GM20431 (cell line): Measurements from ENCODE around the gene BUB1B.

Experiments used
- in situ Hi-C: fragments of 300-500 bp; cut with MseI, MboI; formaldehyde crosslinking; loops from one replicate; pipeline ENCODE4 v1.15.0; 2020; ENCODE audit warnings: low sequenced_read_pairs; ENCODE audit not compliant: unreplicated experiment

BUB1B gene

DNA sequence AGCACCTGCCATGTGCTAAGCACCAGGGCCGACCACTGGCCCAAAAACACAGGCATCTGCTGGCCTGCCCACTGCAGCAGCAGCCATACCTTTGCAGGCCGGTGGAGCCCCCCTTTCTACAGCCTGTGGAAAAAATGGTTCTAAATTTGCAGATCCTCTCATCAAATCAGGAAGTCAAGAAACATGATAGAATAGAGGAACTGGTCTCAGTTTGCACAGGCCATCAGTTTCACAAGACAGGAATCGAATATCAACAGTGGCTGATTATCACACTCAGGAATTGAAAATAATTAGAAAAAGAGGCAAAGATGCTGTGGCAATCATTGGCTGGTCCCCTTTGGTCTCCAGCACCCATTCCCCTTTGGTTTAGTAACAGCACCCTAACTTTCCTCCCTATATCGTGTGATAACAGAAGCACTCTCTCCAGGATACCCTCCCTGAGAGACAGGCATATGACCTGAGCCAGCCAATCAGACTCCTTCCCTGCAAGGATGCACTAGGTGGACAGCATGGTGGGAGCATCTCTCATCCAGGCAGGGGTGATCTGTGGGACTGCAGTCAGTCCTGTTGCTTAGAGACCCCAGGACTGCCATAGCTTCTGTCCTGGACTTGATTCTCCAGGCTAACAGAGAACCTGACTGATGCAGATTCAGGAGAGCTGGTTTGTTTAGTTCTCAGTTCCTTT, 74.5 kb downstream of the BUB1B start:
- in situ Hi-C loops, result no loop called here

DNA sequence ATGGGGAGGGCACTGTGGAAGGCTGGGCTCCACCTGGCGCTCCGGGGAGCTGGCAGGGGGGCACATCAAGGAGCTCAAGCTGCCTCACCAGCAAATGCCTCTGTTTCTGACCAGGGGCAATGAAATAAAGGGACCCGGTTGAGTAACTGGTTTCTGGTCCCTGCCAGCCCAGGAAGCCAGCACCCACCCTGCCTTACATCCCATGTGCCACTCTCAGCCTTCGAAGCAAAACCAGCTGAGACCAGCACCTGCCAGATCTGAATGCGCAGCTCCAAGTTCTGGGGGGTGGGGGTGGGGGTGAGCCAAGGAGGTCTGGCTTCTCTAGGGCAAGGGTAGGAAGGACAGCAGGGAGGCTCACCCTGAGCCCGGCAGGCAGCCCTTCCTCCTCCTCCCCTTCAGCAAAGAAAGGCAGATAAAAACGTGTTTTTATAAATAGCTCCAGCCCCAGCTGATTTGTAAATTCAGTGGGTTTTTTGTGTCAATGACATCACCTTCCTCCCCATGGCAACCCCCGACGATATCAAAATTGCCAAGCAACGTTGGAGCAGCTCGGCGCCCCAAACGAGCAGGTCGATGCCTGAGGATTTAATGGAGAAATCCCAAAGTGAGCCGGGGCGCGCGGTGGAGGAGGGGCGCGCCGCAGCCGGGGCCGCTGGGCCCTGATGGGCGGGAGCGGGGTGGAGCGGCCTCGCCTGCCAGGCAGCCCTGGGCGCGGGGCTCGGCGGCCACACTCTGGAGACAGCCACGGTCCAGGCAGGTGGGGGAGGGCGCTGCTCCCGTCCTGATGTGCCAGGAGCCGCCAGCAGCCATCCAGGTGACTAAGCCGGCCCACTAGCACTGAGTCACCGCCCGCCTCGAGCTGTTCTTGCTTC, 77.9 kb downstream of the BUB1B start, which contains the start of gene PAK6:
Gene PAK6 (plus strand): TSS at position 532 of the 872 bp plus-strand sequence. CDS start 25,723 bp downstream, outside the sequence.
- in situ Hi-C loops, result no loop called here

DNA sequence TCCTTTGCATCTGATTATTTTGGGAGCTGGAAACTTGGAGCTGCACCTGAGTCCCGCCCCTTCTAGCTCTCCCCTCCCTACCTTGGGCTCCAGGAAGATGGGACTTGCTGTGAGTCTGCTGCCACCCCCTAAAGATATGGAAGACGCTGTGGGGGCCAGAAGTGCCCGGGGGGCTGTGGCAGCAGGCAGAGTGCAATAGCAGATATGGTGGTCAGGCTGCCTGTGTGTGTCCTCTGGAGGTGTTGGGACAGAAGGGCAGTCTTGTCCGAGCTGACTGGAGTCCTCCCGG, 78.5 kb downstream of the BUB1B start:
- in situ Hi-C loops, result no loop called here

DNA sequence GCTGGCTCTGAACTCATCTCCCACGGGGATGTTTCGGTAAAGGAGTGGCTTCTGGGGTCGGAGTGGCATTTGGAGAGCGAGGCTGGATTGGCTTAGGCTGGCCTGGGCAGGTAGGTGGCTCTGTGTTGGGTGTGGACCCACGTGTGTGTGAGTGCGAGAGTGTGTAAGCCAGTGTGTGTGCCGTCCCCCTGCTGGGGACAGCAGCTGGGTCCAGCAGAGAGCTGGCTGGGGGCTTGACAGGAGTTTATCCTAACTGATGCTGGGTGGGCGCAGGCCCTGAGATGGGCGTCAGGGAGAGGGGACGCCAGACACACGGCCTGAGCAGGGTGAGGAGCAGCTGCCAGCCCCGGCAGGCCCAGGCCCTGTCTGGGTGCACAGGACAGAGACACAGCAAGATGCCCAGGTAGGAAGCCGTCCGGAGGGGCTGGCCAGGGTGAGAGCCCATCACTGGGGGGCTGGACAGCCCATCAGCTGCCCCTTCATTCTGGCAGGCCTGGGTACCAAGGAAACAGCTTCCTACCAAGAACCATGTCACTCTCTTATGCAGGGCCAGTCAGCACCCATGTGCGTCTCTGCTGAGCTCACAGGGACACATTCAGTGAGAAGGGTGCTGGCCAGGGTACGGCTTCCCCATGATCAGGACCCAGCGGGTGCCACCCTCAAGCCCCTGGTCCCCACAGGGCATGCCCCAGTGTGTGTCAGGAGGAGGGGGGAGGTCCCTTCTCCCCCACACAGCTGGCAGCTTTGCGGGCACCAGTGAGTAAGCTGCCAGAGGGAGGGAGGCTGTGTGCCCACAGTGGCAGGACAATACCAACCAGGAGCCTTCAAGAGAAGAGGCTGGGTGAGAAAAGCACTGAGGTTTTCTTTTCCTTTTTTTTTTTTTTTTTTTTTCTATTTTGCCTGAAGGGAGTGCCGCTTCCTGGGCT, 79.1 kb downstream of the BUB1B start:
- in situ Hi-C loops, result no loop called here

DNA sequence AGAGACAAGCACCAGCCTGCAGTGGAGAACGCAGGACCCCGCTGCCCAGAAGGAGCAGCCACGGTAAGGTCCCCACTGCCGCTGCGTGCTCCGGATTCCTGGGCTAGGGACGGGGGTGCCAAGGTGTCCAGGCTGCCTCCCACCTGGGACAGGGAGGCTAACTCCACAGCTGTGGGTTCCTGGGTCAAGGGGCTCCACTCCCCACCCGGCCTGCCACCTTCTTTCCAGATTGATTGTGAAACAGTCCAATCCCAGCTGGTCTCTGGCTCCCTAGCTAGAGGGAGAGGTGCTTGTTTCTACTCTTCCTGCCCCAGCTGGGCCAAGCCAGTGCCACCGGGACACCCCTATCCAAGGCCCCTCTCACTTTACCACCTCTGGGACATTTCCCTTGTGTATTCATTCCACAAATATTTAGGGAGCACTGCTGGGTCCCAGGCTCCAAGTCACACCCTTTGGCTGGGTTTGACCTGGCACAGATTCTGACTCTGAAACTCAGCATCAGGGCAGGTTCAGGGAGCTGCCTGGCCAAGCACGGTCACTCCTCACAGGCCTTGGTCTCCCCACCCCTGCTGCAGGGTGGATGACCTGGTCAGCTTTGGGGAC, 79.9 kb downstream of the BUB1B start:
- in situ Hi-C loops, result no loop called here

DNA sequence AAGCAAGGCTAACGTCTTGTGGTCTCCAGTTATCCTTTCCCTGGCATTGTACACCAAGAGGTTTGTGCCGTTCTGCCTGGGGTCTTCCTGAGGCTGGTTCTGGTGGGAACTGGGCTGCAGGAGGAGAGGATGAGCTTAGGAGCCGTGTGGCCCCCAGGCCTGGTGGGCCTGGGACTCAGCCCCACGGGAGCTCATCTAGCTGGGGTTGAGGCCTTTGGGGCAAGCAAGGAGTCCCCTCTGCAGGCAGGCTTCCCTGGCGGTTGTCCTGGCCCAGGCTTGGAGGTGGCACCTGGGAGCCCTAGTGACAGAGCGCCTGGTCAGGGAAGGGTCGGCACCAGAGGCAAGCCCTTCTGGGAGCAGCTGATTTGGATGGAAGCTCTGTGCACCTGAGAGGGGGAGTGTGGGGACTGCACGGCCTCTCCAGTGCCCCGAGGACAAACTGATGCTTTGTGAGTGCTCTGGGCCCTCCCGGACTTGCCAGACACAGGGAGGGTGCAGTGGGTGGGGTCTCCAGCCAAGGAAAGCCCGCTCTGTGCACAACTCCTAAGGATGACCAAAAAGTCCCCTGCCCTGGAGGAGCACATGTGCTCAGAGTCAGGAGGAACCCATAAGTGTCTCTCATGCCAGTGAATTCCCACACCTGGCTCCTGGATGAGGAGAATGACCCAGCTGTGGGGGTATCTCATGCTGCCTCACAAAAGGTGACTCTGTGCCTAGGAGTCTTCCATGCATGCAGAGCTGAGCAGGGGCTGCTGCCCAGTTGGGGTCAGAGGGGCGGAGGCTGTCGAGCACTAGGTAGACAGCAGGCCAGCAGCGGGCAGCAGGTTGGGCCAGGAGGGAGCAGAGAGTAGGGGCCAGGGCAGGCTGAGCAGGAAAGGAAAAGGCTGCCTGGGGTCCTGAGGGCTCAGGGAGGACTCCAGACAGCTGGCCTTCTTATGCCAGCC, 80.7 kb downstream of the BUB1B start:
- in situ Hi-C loops, result no loop called here

DNA sequence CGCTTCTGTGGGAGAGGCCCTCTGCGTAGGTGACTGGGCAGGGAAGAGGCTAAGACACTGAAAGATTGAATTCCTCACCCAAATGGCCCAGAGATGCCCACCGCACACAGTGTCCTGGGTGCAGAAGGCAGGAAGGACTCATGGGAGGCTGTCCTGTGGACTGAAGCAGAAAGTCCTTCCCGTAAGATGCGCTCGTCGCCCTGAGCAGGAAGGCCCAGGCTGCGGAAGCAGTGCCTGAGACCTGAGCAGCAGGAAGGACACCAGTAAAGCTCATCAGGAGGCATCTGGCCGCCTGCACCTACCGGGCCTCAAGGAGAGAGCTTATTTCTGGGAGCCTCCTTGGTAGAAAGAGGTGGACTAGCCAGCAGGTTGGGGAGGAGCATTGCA, 81.3 kb downstream of the BUB1B start:
- in situ Hi-C loops, result no loop called here

DNA sequence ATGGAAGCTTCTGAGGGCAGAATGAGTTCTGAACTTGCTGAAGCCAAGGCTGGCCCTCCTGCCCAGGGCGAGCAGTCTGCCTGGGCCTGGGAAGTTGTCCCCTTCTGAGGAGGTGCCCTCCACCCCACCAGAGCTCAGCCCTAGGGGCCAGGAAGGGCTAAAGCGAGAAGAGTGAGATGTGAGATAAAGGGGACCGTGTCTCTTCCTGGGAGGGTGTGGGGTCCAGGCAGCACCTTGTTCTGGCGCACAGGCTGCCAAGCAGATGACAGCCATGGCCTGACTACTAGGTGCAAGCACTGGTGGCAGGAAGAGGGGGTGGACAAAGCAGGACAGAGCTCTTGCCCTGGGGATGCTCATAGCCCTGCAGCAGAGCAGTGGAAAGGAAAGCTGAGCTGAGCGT, 81.7 kb downstream of the BUB1B start:
- in situ Hi-C loops, result no loop called here

DNA sequence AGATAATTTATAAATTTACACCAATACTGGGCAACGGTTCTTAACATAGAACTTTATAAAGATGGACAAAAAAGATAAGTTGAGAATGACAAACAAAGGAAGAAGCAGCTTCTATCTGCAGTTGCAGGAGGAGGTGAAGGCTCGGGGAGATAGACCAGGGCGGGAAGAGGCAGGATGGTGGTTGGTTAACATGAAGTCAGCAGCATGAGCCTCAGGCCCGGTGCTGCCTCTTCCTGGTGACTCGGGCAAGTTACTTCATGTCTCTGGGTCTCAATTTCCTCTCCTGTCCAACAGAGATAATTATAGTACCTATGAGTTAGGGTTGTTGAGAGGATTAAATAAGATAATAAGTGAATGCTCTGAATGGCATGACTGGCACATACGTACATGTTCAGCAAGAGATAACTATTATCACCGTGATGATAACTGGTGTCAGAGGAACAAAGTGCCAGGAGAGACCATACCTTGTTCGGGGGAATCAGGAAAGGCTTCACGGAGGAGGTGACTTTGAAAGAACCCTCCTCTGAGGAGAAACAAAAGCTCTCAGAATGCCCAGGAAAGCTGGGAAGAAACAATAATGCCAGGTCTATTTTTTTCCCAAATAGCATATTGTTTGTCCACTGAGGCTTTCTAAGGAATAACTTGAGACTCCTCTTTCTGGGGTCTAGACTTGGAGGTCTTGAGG, 82.4 kb downstream of the BUB1B start:
- in situ Hi-C loops, result no loop called here

DNA sequence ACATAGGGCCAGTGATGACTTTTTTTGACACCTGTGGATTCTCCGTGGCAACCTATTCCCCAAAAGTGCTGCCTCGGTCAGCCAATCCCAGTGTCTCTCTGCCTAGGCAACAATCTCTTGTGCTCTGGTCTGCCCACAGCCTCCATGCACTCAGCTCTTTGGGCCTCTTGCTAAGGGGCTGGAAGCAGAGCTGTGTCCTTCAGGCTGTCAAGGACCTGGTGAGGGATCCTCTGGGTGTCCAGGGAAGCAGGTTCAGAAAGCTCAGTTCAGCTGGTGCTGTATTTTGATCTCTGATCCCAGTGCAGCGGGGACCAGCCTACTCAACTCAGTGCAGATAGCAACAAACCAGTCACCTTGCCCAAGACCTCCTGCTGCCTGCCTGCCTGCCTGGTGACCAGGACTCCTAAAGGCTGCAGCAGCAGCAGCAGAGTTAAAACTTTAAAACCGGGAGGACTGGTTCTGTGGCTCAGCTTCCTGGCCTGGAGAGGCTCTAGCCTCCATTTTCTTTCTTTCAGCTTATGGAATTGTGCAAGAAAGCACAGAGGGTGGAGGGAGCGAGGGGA, 84.2 kb downstream of the BUB1B start:
- in situ Hi-C loops, result no loop called here

DNA sequence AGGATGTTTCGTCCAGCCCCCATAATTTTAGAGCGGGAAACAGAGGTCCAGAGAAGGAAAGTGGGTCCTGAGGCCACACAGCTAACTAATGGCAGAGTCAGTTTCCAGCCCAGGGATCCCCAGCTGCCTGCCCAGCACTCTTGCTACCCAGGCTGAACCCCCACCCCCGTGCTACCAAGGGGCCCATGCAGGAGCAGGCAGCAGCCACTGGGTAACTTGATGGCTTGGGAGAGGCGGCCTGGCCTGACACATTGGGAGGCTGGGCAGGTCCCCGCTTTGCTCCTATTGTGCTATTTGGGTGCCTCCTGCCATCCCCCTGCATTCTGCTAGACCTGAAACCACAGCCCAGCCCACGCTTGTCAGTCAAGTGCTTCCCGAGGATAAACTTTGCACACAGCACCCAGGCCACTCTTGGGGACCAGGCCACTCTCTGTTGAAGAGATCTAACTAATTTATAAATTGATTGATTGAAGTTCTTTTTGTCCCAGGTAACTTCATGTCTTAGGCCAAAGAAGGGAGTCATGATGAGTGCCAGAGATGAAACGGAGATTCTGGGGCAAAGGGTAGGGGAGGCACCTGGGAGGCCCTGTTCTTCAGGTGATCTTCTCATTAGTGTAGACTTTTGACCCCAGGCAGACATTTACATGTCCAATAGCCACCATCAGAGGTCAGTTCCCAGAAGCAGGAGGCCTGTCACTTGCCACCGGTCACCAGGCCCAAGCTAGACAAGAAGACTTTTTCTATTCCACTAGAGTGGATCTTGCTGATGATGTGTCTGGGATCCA, 85.0 kb downstream of the BUB1B start:
- in situ Hi-C loops, result no loop called here

DNA sequence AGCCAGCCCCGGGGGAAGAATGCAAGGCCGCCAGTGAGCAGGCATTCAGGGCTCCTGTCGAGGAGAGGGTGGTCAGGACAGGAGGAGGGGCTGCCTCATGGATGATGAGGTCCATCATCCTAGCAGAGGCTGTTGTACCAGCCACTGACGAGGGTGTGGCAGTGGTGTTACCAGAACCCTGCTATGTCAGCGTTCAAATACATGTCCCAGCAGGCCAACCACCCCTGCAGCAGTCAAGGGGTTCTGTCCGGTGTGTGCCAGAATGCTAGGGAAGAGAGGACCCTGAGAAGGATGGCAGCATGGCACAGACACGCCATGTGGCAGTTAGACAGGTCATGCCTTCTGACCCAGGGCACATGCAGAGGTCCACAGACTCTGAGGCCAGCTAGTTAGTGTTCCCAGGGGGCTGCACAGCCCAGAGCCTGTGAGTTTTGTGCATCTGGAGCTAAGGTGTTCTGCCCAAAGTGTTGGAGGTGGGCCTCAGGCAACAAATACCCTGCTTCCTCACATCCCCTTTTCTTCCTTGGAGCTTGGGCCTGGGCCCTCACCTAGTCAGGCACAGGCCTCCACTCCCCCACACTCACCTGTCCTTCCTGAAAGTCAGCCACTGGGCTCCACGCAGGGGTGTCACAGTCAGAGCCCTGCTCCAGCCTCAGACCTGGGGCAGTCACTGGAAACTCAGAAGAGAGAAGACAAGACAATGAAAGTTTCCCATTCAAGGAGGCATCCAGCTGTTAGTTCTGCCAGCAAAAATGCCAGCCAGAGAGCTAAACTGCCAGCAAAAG, 85.8 kb downstream of the BUB1B start:
- in situ Hi-C loops, result no loop called here

DNA sequence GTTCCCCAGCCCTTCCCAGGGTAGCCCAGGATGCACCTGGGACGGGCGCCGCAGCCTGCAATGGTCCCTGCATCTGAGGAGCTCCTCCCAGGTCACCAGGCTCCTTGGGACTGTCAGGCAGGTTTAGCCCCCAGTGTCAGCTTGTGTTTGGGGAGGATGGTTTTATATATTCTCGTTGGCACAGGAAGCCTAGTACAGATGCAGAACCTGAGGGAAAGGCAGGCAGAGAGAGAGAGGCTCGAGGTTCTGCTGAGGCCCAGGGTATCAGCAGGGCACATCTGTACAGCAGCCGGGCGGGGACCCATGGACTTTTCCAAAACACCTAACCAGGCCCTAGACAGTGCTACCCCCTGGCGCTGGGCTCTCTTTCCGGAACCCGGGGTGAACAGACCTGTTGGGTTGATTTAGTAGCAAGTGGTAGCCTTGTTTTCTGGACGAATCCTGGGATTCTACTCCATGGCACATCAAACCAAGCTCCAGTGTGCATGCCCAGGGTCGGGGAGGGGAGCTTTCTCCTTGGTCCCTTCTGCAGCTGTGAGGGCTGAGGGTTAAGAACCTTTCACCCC, 86.6 kb downstream of the BUB1B start:
- in situ Hi-C loops, result no loop called here

DNA sequence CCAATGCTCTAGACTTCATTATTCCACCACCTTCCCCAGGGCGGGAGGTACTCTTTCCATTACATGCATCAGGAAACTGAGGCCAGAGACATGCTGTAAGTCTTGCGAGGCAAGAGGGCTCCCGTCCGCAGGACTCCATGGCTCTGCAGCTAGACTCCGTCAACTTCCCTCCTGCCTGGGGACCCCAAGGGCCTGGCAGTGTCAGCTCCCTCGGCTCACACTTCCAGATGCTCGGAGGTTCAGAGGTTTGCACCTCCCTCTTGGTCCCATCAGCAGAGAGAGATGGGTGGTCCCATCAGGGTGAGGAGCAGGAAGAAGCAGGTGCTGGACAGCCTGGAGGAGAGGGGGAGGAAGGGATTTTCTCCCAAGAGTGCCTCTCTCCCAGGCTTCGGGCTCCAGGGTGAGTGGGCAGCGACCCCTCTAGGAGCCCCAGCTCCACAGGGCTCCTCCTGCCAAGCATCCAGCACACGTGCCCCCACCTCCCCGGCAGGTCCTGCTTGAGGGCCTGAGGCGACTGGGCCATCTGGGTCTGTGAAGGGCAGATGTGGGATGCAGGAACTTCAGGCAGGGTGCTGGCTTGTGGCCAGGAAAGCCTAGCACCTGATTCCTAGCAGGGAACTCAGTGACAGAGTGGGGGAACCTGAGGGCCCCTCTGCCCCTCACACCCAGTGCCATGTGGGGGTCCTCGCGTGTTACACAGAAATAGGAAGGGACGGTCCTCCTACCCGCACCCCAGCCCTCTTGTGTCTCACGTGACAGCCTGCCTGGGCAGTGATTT, 87.3 kb downstream of the BUB1B start:
- in situ Hi-C loops, result no loop called here

DNA sequence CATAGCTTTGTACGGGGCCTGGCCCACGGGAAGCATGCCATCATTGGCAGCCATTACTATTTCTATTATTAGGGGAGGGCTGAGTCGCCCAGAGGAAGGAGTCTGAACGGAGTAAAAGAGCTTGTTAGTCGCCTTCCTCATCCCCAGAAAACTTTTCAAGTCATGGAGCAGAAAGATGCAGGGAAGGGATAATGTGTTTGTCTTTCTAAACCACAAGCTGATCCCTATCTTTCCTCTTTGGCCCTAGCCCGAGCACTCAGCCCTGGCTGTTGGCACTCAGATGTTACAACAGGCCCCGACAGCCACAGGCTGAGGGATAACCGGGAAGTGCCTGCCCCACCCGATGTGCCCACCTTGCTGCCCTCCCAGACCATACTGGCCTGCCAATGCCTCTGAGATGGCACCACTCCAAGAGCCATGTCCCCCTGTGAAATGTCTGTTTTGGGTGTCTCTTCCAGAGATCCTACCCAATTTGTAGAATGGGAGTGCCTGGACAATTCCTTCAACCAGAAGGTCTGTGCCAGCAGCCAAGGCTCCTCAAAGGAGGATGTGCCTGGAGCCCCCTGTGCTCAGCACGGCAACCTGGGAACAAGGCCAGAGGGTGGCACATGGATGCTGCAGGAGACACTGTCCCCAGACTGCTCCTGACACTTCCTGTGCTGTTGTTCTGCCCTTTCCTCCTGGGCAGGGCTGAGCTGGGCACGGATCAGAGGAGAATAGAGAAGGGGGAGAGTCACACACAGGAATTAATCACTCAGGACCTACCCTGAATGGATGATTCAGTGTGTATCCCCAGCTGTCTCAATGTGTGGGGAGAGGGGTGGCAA, 88.8 kb downstream of the BUB1B start:
- in situ Hi-C loops, result loop anchor here (25.0 kb wide), 1 partner anchor 212 kb away; the partner anchor contains the start of gene SRP14
